Ascending aorta (tissue), 2 donors: ENCODE measurements around the gene YPEL5. TPM values are rescaled to one million over a fixed set of nuclear protein-coding genes. Genes with fewer than 3 reads are reported as not detected.
A peak's percentile ranks its signal among the peaks of the same experiment; 100 is the strongest.

Source experiments
- DNase-seq, 2 donors: peaks; one replicate each; pipeline ENCODE4 v3.0.0-alpha.2; 2019; ENCODE audit warnings: low spot score in 2 of 2
- H3K27ac ChIP-seq, 2 donors: fragments of 200-600 bp; sonication (generic); one replicate each; pipeline ENCODE4 v1.5.1; 2016 to 2017; ENCODE audit warnings: mild to moderate bottlenecking in 1 of 2
- H3K27me3 ChIP-seq: fragments of 200-600 bp; sonication (generic); one replicate; pipeline ENCODE4 v1.5.1; 2017
- H3K36me3 ChIP-seq, 2 donors: fragments of 200-600 bp; sonication (generic); one replicate each; pipeline ENCODE4 v1.5.1; 2016
- H3K4me1 ChIP-seq, 2 donors: fragments of 200-600 bp; sonication (generic); one replicate each; pipeline ENCODE4 v1.5.1; 2016 to 2017; ENCODE audit warnings: mild to moderate bottlenecking in 1 of 2
- H3K4me3 ChIP-seq, 2 donors: fragments of 200-600 bp; sonication (generic); one replicate each; pipeline ENCODE4 v1.5.1; 2016 to 2017; ENCODE audit warnings: mild to moderate bottlenecking in 1 of 2
- H3K9me3 ChIP-seq, 2 donors: fragments of 200-600 bp; sonication (generic); one replicate each; pipeline ENCODE4 v1.5.1; 2016
- intact Hi-C: fragments of 100-400 bp; cut with DNase I; formaldehyde crosslinking; loops from one replicate; pipeline ENCODE4 v1.15.1; 2023
- total RNA-seq: library from RNA; depleted of rRNA; stranded (reverse); fragments of >200 nt; gene quantifications from one replicate; pipeline ENCODE4 v1.1.0, GENCODE V29; 2016
- TF ChIP-seq, protein P1 (sequence below), 3 experiments: fragments of 200-600 bp in 2 of 3; fragments of 450-650 bp in 1 of 3; sonication (generic) in 2 of 3; IDR thresholded peaks; one replicate each; pipeline ENCODE4 v1.5.1; 2016 to 2019; ENCODE audit warnings: antibody characterized with exemption in 3 of 3, mild to moderate bottlenecking in 1 of 3, moderate library complexity in 1 of 3

The YPEL5 gene
- total RNA-seq, 1 donor from 2014 or later, result 14.2 TPM

DNA sequence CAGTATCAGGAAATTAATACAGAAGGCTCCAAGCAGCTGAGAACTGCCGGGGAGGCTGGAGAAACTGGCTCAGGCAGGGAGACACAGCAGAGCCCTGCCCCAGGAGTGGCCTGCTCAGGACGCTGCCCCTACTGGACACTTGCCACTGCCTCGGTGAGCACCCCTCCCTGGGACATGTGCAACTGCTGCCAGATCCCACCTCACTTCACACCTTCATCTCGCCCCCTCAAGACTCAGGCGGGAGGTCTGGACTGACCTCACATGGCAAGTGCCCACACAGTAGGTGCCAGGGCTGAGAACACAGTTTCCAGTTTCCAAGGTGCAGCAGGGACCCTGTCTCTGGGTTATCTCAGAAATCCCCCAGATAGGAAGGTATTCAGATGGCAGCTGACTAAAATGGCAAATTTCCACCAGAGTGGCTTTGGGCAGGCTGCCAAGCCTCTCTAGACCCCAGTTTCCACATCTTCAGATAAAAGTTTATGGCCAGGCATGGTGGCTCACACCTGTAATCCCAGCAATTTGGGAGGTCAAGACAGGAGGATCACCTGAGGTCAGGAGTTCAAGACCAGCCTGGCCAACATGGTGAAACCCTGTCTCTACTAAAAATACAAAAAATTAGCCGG, 50.9 kb downstream of the YPEL5 start:
- H3K4me1 ChIP-seq, result no peaks in the 10 kb centered on the region
- H3K4me3 ChIP-seq, result no peak overlapping the region
- H3K36me3 ChIP-seq, result no peaks in the 10 kb centered on the region
- intact Hi-C loops, result no loop called here
- no peak for DNase-seq
- H3K27me3 ChIP-seq, result no peaks in the 10 kb centered on the region
- TF ChIP-seq, protein P1, sequence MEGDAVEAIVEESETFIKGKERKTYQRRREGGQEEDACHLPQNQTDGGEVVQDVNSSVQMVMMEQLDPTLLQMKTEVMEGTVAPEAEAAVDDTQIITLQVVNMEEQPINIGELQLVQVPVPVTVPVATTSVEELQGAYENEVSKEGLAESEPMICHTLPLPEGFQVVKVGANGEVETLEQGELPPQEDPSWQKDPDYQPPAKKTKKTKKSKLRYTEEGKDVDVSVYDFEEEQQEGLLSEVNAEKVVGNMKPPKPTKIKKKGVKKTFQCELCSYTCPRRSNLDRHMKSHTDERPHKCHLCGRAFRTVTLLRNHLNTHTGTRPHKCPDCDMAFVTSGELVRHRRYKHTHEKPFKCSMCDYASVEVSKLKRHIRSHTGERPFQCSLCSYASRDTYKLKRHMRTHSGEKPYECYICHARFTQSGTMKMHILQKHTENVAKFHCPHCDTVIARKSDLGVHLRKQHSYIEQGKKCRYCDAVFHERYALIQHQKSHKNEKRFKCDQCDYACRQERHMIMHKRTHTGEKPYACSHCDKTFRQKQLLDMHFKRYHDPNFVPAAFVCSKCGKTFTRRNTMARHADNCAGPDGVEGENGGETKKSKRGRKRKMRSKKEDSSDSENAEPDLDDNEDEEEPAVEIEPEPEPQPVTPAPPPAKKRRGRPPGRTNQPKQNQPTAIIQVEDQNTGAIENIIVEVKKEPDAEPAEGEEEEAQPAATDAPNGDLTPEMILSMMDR (IDR thresholded peaks at IDR 0.05), result no peak
- H3K9me3 ChIP-seq, result no peaks in the 10 kb centered on the region
- no peak overlapping the region for H3K27ac ChIP-seq

DNA sequence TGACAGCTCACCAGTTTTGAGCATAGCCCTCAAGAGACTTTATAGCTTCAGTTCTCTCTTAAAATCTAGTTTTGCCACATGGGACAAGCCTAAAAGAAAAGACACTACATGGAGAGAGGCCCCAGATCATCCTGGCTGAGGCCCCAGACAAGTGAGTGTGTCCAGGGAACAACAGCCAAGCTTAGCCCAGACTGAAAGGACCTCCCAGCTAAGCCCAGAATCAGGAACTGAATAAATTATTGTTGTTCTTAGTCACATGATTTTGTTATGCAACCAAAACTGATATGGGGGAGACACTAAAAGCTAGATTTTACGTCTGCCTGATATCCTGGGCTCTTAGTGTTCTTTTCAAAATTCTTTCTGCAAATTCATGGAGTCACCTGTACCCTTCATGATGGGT, 55.2 kb downstream of the YPEL5 start:
- H3K27me3 ChIP-seq, result no peaks in the 10 kb centered on the region
- intact Hi-C loops, result no loop called here
- H3K27ac ChIP-seq, result peak overlapping the region in 1 of 2 donors; percentile 38
- H3K36me3 ChIP-seq, result no peaks in the 10 kb centered on the region
- DNase-seq, result no peak
- H3K4me1 ChIP-seq, result no peaks in the 10 kb centered on the region
- TF ChIP-seq, protein P1 (IDR thresholded peaks at IDR 0.05), result no peak
- H3K9me3 ChIP-seq, result no peaks in the 10 kb centered on the region
- no peak overlapping the region for H3K4me3 ChIP-seq

DNA sequence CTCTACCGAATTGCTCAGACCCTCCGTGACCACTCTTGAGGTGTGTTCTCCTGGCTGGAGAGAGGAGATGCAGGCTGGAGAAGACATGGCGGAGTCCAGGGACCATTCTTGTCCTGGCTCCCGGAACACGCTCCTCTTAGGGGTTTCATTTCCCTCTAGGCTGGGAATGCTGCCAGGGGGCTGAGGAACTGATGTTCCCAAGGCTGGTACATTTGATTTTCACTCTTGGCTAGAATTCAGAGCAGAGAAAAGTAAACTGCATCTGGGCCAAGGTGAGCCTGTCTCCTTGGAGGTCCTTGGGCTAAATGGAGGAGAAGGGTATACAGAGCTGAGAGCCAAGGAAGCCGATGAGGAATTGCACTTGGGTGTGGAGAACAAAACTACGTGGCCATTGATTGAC, 56.3 kb downstream of the YPEL5 start:
- no peaks in the 10 kb centered on the region for H3K9me3 ChIP-seq
- H3K27ac ChIP-seq, result no peak overlapping the region
- no peaks in the 10 kb centered on the region for H3K4me1 ChIP-seq
- TF ChIP-seq, protein P1 (IDR thresholded peaks at IDR 0.05), result no peak
- H3K36me3 ChIP-seq, result no peaks in the 10 kb centered on the region
- H3K4me3 ChIP-seq, result no peak overlapping the region
- DNase-seq, result no peak
- intact Hi-C loops, result no loop called here
- H3K27me3 ChIP-seq, result no peaks in the 10 kb centered on the region

DNA sequence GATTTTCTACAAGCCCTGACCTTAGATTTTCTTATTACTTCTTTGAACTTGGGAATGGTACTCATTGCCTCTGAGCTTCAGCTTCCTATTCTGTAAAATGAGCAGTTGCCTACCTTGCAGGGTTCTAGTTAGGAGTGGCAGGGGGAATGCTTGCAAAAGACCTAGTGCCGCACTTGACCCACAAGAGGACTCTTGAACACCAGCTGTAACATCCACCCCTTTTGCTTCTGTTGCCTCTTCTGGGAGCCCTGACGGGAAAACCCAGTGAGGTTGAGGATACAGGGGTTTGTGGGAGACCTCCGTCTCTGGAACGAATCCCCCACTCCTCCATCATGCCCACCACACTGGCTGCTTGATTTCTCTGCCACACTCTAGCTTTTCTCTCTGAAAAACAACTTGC, 57.5 kb downstream of the YPEL5 start:
- intact Hi-C loops, result no loop called here
- Histone ChIP-seq H3K4me3 (no peak overlapping the region), H3K9me3 (no peaks in the 10 kb centered on the region), H3K27ac (no peak overlapping the region), H3K4me1 (no peaks in the 10 kb centered on the region), H3K36me3 (no peaks in the 10 kb centered on the region), H3K27me3 (no peaks in the 10 kb centered on the region)
- TF ChIP-seq, protein P1 (IDR thresholded peaks at IDR 0.05), result no peak
- no peak for DNase-seq

DNA sequence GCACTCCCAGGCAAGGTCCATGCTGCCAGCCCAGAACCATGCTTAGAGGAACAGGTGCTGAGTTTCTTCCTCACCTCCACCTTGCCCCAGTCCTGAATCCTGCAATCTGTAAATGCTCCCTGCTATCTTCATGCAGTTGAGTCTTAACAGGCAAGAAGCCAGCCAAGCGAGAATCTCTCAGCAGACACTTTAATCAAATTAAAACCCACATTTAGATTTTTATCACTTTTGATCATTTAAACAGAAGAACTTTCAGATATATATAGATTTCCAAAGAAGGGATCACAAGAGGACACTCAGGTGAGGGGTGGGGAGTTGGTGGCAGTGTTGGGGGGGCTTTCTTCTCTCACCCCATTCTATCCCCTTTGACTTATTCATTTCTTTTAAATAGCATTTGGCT, 58.6 kb downstream of the YPEL5 start:
- DNase-seq, result no peak
- intact Hi-C loops, result no loop called here
- H3K4me3 ChIP-seq, result no peak overlapping the region
- no peak overlapping the region for H3K27ac ChIP-seq
- TF ChIP-seq, protein P1 (IDR thresholded peaks at IDR 0.05), result no peak
- H3K36me3 ChIP-seq, result no peaks in the 10 kb centered on the region
- H3K4me1 ChIP-seq, result no peaks in the 10 kb centered on the region
- H3K9me3 ChIP-seq, result no peaks in the 10 kb centered on the region
- no peaks in the 10 kb centered on the region for H3K27me3 ChIP-seq
